GM19395 (cell line): ENCODE data around the gene NCKAP5.
"Not testable (repeated sequence)": the region's sequence is repeated elsewhere in the genome, so short reads cannot be mapped to it uniquely, and the experiment has no call there.

Experiments
- ATAC-seq: cut with Tn5 transposase; IDR thresholded peaks from one replicate; pipeline ENCODE4 v1.9.1; 2021; ENCODE audit warnings: mild to moderate bottlenecking, moderate library complexity; ENCODE audit not compliant: unreplicated experiment

The NCKAP5 gene

GRCh38 chr2:133241224-133241571 is 327.1 kb downstream of the NCKAP5 start:
- ATAC-seq: no peak

GRCh38 chr2:133240491-133241223 is 327.6 kb downstream of the NCKAP5 start:
- ATAC-seq: no peak

GRCh38 chr2:133235968-133236367 is 332.3 kb downstream of the NCKAP5 start:
- no peak for ATAC-seq

GRCh38 chr2:133232556-133232955 is 335.7 kb downstream of the NCKAP5 start:
- no peak for ATAC-seq

GRCh38 chr2:133231264-133231663 is 337.0 kb downstream of the NCKAP5 start:
- ATAC-seq: no peak

GRCh38 chr2:133229974-133230373 is 338.3 kb downstream of the NCKAP5 start:
- no peak for ATAC-seq

GRCh38 chr2:133223226-133223625 is 345.0 kb downstream of the NCKAP5 start:
- ATAC-seq: no peak

GRCh38 chr2:133221398-133221797 is 346.9 kb downstream of the NCKAP5 start:
- no peak for ATAC-seq

- ATAC-seq: no peak
These were observed 350.1 kb downstream of the NCKAP5 start for GRCh38 chr2:133218204-133218603.

GRCh38 chr2:133215477-133215876 is 352.8 kb downstream of the NCKAP5 start:
- ATAC-seq: no peak

- no peak for ATAC-seq
These were observed 354.6 kb downstream of the NCKAP5 start for GRCh38 chr2:133213651-133214050.

- ATAC-seq: no peak
These were observed 358.9 kb downstream of the NCKAP5 start for GRCh38 chr2:133209325-133209724.

- not testable (repeated sequence) for ATAC-seq
These were observed 361.6 kb downstream of the NCKAP5 start for GRCh38 chr2:133206666-133207065.

- ATAC-seq: no peak
These were observed 363.8 kb downstream of the NCKAP5 start for GRCh38 chr2:133204421-133204820.

- no peak for ATAC-seq
These were observed 367.4 kb downstream of the NCKAP5 start for GRCh38 chr2:133200684-133201421.

GRCh38 chr2:133198678-133199077 is 369.6 kb downstream of the NCKAP5 start:
- no peak for ATAC-seq

GRCh38 chr2:133197156-133197555 is 371.1 kb downstream of the NCKAP5 start:
- no peak for ATAC-seq

- no peak for ATAC-seq
These were observed 373.4 kb downstream of the NCKAP5 start for GRCh38 chr2:133194777-133195335.

GRCh38 chr2:133194362-133194655 is 374.0 kb downstream of the NCKAP5 start:
- ATAC-seq: no peak

GRCh38 chr2:133193544-133194361 is 374.5 kb downstream of the NCKAP5 start:
- no peak for ATAC-seq

- no peak for ATAC-seq
These were observed 376.2 kb downstream of the NCKAP5 start for GRCh38 chr2:133192028-133192427.
